Activated effector memory CD4-positive, alpha-beta T cell treated with anti-CD3 and anti-CD28 coated beads, Interleukin-2, amount 50 U/mL, for 16 hours (primary cell): ENCODE results near the gene C22orf42.
"Not testable (repeated sequence)": the region's sequence is repeated elsewhere in the genome, so short reads cannot be mapped to it uniquely, and the experiment has no call there.

ENCODE experiments used
- DNase-seq: peaks from one replicate; pipeline ENCODE4 v3.0.0-alpha.2; 2020

C22orf42 gene, protein sequence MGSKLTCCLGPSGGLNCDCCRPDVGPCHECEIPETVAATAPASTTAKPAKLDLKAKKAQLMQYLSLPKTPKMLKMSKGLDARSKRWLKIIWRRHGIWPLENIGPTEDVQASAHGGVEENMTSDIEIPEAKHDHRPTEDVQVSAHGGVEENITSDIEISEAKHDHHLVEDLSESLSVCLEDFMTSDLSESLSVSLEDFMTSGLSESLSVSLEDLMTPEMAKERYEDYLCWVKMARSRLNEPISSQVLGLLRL

DNA sequence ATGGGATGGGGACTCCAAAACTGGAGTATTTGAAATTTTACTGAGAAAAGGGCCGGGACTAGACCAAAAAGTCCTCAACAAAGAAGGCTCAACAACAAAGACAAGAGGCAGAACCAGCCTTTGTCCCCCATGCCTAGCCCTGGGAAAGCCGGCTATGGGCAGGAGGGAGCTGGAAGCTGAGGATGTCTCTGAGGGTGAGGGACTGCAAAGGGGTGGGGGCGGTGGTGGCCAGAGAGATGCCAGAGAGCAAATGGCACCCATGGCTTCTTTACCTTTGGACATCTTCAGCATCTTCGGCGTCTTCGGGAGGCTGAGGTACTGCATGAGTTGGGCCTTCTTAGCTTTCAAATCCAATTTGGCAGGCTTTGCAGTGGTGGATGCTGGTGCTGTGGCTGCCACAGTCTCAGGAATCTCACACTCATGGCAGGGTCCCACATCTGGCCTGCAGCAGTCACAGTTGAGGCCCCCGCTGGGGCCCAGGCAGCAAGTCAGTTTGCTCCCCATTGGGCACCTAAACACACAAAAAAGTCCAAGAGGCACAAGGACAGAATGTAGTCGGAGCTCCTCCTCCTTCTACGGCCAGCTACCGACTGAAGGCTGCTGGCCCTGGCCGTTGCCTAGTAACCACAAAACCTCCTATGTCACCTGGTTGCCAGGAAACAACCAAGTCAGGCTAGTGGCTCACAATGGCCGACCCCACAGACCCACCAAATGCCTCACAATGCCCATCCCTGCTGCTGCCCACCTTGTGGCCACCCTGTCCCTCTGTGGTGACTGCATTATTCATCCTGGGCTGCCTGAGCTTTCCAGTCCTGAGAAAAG is at the start of gene C22orf42:
TSS of gene C22orf42 (minus strand) at position 592 of the 822 bp plus-strand sequence. CDS start at position 504, 88 bp downstream.
- DNase-seq: no peak

DNA sequence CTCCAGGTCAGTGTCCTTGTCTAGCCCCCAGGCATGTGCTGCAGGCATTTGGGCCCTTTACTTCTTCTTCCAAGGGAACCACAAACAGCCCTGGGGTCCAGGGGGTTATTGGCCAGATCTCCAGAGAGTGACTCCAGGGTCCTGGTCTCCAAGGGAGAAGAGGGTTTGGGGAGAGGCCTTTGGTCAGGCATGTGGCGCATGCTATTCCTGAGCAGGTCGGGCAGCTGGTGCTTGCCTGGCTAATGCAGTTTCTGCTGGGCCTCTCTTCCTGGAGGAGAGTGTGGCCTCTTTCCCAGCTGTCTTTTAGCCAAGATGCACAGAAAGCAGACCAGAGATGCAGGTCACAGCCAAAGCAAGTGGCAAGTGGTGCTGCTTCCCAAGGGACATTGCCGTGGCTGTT is 49.6 kb upstream of the C22orf42 start:
- DNase-seq: no peak

DNA sequence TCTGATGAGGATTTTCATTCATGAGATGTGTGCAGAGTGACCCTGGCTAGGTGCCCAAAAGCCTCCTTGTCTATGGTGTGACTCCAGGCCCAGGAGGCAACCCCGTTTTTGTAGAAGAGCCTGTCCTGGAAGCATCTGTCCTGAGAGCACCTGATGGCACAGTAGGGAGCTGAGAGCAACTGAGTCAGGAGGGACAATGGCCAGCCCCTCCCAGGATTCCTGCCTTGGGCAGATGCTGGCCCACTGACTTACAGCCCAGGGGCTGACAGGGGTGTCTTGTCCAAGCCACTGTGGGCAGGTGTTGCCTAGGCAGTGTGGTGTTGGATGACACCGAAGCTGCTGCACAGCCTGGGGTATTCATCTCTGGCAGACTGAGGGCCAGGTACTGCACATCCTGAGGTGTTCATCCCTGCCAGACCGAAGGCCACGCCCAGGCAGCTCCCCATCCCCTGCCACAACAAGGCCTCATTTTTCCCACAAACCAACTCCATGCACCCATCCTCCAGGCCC is 48.9 kb upstream of the C22orf42 start:
- DNase-seq: no peak

DNA sequence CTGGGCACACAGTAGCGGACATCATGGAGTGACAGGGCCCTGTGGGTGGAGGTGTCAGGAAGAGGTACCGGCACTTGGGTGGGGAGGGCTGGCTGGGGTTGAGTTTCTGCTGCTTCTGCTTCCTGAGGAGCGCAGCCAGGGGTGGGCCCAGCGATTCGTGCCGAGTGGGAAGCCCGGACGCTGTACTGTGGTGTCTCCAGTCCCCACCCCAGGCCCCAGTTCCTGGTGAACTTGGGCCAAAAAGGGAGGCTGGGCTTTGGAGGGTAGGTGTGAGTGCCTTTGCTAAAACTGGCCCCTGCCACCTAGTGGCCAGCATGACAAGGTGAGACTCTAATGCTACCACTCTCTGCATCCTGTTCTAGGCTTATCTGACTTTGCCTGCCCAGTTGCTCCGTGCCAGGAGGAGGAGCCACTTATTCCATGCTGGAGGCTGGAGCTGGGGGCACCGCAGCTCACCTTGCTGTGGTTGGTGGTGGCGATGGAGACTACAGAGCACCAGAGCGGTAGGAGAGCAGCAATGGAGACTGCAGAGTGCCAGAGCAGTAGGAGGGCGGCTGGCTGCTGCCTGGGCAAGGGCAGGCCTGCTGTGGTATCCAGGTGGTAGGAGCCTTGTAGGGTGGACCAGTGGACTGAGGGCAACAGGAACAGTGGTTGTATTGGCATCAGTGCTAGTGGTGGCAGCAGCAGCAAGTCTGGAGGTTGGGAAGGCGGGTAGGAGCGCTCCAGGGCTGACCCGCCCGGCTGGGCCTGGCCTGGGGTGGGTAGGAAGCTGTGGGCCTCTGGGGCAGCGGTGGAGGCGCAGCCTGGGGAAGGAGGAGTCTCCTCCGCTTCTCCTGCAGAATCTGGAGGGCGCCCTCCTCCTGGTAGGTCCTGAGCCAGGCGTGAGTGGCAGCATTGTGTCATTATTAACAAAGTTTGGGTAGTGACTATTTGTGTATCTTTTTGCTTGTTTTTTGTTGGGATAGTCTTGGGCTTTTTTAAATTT is 48.0 kb upstream of the C22orf42 start:
- peak; percentile 81 for DNase-seq

DNA sequence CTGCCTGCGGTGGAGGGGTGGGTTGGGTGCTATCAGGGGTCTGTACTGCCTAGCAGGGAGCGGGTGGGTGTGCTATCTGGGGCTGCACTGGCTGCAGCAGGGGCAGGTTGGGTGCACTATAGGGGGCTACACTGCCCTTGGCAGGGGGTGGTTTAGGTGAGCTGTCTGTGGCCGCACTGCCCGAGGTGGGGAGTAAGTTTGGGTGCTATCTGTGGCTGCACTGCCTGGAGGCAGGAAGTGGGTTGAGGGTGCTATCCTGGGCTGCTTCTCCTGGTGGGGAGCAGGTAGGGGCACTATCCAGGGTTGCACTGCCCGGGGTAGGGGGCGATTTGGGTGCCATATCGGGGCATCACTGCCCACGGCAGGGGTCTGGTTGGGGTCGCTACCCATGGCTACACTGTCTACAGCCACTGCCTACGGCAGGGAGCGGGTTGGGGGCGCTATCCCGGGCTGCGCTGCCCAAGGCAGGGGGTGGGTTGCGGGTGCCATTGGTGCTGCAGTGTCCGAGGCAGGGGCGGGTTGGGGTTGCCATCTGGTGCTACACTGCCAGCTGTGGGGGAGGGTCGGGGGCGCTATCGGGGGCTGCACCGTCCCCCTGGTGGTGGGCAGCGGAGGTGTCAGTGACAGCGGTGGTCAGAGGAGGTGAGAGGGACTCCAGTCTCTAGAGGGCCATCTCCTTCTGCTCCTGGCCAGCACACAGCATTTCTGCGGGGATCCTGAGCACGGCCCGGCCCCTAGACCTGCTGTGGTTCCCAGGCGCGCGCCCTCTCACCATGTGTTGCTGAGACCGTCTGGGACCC is 47.1 kb upstream of the C22orf42 start:
- no peak for DNase-seq

DNA sequence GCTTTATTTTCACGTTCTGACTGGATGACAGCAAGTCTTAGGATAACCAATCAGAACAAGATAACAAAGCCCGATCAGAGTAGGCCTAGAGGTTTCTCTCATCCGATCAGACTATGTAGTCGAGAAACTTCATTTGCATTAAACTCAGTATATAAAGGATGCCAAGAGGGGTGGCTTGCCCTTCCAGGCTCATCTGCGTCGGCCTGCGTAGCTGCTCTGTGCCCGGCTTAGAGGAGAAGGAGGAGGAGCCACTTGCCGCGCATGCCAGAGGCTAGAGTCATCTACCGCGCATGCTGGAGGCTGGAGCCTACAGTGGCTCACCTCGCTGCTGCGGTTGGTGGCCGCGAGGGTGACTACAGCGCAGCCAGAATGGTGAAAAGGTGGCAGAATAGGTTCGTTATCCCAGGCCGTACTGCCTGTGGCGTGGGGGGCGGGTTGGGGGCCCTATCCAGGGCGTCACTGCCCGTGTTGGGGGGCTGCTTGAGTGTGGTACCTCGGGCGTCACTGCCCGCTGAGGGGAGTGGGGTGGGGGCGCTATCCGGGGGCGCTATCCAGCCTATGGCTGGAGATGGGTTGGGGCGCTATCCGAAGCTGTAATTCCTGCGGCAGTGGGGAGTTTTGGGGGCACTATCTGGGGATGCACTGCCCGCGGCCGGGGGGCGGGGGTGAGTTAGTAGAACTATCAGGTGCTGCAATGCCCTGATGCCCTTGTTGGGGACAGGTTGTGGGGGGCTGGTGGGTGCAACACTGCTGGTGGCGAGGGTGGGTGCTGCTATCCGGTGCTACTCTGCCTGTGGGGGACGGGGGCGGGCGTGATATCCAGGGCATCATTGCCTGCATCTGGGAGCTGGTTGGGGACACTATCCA is 46.0 kb upstream of the C22orf42 start, which contains the start of gene RFPL2:
TSS of gene RFPL2 (minus strand) at position 218 of the 867 bp plus-strand sequence. CDS start 2,622 bp downstream, outside the sequence.
- DNase-seq: peak; percentile 85

DNA sequence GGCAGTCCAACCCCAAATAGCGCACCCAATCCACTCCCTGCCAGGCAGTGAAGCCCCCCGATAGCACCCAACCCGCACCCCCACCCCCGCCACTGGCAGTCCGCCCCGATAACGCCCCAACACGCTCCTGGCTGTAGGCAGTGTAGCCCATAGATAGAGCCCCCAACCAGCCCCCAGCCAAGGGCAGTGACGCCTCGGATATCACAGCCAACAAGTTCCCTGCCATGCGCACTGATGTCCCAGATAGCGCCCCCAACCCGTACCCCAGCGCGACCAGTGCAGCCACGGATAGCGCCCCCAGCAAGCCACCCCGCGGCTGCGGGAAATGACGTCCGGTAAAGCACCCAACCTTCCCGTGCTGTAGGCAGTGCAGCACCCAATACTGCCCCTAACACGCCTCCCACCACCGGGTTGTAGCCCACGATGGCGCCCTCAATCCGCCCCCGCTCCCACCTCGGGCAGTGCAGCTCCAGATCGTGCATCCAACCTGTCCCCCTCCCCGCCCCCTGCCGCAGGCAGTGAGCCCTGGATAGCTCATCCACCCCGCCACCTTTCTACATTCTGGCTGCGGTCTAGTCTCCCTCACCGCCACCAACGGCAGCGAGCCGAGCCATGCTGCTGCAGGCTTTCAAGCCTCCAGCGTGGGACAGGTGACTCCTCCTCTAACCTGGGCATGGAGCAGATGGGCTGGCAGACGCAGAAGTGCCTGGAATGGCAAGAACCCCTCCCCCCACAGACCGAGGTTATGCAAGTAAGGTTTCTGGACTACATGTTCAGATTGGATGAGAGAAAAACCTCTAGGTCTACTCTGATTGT is 45.1 kb upstream of the C22orf42 start:
- peak; percentile 75 for DNase-seq

DNA sequence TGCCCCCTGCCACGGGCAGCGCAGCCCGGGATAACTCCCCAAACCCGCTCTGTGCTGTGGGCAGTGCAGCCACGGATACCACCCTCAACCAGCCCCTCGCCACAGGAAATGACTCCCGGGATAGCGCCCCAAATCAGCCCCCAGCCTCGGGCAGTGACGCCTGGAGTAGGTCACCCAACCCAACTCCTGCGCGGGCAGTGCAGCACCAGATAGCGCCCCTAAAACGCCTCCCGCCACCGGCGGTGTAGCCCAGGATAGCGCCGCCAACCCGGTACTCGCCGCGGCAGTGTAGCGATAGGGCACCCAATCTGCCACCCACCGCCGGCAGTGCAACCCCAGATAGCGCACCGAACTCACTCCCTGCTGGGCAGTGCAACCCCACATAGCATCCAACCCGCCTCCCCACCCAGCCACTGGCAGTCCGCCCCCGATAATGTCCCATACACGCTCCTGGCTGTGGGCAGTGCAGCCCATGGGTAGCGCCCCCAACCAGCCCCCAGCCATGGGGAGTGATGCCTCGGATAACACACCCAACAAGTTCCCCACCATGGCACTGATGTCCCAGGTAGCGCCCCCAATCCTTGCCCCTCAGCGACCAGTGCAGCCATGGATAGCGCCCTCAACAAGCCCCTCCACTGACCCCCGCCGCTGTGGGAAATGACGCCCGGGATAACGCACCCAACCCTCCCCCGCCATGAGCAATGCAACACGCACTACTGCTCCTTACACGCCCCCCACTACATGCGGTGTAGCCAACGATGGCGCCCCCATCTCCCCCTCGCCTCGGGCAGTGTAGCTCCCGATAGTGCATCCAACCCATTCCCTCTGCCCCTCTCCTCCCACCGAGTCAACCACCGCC is 44.3 kb upstream of the C22orf42 start:
- peak; percentile 71 for DNase-seq

DNA sequence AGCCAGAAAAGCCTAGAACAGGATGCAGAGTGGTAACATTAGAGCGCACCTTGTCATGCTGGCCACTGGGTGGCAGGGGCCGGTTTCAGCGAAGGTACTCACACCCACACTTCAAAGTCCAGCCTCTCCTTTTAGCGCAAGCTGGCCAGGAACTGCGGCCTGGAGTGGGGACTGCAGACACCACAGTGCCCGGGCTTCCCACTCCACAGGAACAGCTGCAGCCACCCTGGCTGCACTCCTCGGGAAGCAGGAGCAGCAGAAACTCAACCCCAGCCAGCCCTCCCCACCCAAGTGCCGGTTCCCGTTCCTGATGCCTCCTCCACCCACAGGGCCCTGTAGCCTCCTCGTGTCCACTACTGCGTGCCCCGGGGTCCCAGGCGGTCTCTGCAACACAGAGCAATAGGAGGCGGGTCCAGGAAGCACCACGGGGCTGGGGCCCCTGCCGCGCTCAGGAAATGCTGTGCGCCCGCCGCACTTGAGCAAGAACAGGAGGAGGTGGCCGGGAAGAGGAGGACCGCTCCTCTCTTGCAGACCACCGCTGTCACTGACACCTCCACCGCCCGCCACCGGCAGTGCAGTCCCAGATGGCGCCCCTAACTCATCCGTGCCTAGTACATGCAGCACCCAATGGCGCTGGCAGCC is 43.6 kb upstream of the C22orf42 start:
- peak; percentile 78 for DNase-seq

DNA sequence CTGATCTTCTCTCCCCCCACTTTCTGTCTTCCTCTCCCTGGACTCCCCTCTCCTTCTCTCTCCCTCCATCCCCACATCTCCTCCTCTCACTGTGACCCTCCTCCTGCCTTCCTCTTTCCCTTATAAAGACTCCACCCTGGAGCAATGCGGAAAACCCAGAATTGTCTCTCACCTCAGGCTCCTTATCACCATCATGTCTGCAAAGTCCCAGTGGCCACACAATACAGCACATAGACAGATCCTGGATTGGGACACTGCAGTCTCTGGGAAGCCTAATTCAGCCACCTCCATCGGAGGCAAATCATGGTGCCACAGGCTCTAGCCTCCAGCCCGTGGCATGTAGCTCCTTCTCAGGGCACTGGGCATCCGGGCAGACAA is 43.0 kb upstream of the C22orf42 start:
- no peak for DNase-seq

DNA sequence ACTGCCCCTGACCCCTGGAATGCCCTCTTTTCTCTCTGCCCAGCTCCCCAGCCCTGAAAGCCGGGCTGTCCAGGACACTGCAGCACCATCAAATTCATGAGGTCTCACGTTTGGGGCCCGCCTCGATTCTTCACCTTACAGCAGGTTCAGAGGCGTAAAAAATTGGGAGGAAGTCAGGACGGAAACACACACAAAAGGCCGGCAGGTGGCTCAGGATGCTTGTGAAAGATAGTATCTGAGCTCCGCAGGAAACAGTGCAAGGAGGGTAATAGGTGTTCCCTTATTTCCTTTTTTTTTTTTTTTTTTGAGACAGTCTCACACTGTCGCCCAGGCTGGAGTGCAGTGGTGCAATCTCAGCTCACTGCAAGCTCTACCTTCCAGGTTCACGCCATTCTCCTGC is 41.6 kb upstream of the C22orf42 start:
- DNase-seq: peak; percentile 69

DNA sequence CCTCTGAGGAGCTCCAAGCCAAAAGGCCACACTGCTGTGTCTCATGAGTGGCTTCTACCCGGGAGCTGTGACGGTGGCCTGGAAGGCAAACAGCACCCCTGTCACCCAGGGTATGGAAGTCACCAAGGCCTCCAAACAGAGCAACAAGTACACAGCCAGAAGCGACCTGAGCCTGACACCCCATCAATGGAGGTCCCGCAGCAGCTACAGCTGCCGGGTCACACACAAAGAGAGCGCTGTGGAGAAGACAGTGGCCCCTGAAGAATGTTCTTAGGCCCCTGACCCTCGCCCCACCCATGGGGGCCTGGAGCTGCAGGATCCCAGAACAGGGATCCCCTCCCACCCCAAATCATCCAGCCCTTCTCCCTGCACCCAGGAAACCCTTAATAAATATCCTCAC is 40.9 kb upstream of the C22orf42 start:
- no peak for DNase-seq

DNA sequence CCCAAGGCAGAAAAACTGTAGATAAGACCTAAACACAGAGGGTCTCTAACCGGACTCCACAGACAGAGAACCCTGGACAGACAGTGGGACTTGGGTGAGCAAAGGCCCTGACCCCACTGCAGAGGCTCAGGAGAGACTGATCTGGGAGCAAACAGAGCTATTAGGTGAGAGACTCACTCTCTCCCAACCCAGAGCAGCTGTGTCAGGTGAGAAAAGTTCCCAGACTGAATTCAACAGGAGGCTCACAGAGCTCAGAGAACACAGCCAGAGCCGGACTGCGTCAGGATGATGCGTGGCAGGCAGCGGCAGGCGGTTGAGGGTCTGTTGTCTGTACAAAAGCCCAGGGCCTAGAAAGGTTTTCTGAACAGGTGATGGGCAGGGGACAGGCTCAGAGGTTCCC is 40.2 kb upstream of the C22orf42 start:
- DNase-seq: no peak

DNA sequence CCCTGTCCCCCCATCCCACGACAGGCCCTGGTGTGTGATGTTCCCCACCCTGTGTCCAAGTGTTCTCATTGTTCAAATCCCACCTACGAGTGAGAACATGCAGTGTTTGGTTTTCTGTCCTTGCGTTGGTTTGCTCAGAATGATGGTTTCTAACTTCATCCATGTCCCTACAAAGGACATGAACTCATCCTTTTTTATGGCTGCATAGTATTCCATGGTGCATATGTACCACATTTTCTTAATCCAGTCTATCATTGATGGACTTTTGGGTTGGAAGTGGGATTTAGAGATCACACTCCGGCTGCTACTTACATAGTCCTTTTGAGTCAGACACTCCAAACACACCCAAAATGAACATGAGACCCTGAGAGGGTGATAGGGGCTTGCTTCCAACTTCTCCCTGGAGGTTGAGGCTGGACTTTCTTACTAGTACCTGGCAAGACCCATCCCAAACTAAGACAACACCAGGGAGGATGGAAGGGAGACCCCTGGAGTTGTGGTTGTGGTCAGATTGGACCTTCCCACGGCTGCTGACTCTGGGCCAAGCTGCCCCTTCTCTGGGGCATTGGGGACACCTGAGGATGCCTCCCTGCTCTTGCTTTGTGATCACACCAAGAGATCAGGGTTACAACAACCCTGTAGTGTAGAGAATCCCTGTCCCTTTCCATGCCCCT is 38.6 kb upstream of the C22orf42 start:
- not testable (repeated sequence) for DNase-seq

DNA sequence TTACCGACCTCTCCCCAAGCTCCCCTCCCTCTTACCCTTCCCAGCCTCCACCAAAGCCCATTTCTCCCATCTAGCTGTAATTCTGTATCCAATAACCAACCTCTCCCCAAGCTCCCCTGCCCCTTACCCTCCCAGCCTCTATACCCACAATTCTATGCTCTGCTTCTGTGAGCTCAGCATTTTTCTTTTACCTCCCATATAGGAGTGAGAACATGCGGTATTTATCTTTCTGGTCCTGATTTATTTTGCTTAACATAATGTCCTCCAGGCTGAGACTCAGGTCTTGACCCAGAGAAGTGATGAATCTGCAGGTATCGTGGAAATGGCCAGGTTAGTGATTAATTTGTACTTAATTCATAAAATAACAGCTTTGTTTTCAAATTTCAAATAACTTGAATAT is 36.8 kb upstream of the C22orf42 start:
- not testable (repeated sequence) for DNase-seq

DNA sequence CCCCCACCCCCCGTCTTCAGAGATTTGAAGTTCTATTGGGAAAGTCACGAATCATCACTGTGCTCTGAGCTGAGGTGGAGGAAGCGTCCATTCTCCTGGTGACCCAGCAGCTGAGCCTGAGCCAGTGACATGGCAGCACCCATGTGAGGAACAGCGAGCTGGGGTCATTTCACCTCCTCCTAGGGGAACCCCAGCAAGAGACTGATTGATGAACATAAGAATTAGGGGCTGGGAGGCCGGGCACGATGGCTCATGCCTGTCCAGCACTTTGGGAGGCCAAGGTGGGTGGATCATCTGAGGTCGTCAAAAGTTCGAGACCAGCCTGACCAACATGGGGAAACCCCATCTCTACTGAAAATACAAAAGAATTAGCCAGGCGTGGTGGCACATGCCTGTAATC is 34.2 kb upstream of the C22orf42 start:
- DNase-seq: not testable (repeated sequence)

DNA sequence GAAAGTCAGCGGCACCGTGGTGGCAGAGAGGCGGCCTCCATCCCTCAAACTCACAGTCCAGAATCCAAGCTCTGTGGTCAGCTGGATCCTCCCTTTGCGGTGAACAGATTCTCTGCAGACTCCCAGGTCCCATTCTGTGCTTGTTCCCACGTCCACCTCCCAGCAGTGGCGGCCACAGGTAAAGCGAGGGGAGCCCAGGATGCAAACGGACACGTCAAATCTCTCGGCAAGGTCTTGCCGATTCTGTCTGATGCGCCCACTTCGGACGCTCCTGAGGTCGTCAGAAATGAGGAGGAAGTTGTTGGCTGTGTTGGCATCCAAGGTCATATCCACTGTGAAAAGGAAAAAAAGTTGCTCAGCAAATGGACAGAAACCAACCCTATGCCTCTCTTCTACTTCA is 31.9 kb upstream of the C22orf42 start:
- DNase-seq: not testable (repeated sequence)

DNA sequence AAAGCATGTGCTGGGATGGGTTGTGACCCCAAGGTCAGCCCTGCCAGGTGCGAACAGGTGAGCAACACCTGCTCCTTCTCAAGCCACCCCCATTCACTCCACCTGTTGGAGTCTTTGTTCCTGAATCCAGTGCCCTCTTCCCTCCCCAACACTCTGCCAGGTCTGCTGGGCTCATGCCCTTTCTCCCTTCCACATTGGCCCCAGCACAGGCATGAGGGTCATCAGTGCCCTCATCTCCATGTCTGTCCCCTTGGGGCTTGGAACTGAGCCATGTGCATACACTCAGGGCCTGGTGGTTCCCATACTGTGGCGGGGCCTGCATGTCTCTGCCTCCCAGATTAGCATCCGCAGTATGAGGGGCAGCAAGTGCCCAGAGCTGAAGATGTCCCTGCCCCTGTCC is 26.7 kb upstream of the C22orf42 start:
- DNase-seq: no peak
